Stimulated activated CD4-positive, alpha-beta T cell treated with anti-CD3 and anti-CD28 coated beads, Interleukin-1b, Interleukin-23, amount 100 ng/mL, for 1 hour (primary cell): ENCODE results near the gene TP53.
A peak's percentile ranks its signal among the peaks of the same experiment; 100 is the strongest.
"Not testable (repeated sequence)": the region's sequence is repeated elsewhere in the genome, so short reads cannot be mapped to it uniquely, and the experiment has no call there.

Experiments
- DNase-seq, 2 donors: peaks; one replicate each; pipeline ENCODE4 v3.0.0-alpha.2; 2020; ENCODE audit warnings: low read depth in 2 of 2

TP53 gene

GRCh38 chr17:7674934-7675333 lies 12.4 kb downstream of the TP53 start:
- DNase-seq: no peak

GRCh38 chr17:7673239-7673638 lies 14.1 kb downstream of the TP53 start:
- DNase-seq: no peak

GRCh38 chr17:7668482-7668881 lies 18.8 kb downstream of the TP53 start:
- no peak for DNase-seq

GRCh38 chr17:7667656-7668406 lies 19.5 kb downstream of the TP53 start:
- DNase-seq: no peak

GRCh38 chr17:7656958-7657609 lies 30.2 kb downstream of the TP53 start:
- no peak for DNase-seq

GRCh38 chr17:7655541-7655840 lies 31.8 kb downstream of the TP53 start:
- no peak for DNase-seq

GRCh38 chr17:7654832-7655540 lies 32.3 kb downstream of the TP53 start:
- DNase-seq: no peak

GRCh38 chr17:7652388-7653356 lies 34.6 kb downstream of the TP53 start:
- DNase-seq: no peak

- DNase-seq: no peak
Measured at GRCh38 chr17:7651665-7652387, 35.5 kb downstream of the TP53 start.

- no peak for DNase-seq
Measured at GRCh38 chr17:7651097-7651664, 36.1 kb downstream of the TP53 start.

GRCh38 chr17:7650509-7651096 lies 36.7 kb downstream of the TP53 start, which contains the start of gene ATP1B2:
Gene ATP1B2 (plus strand): TSS chr17:7650926. CDS start chr17:7651519, 593 bp downstream.
- peak; percentile 29 to 47 for DNase-seq

GRCh38 chr17:7647018-7647417 lies 40.3 kb downstream of the TP53 start:
- DNase-seq: no peak

GRCh38 chr17:7646457-7646856 lies 40.8 kb downstream of the TP53 start:
- no peak for DNase-seq

- DNase-seq: no peak
Measured at GRCh38 chr17:7644775-7645174, 42.5 kb downstream of the TP53 start.

- DNase-seq: not testable (repeated sequence)
Measured at GRCh38 chr17:7641635-7642034, 45.7 kb downstream of the TP53 start.

GRCh38 chr17:7640783-7641182 lies 46.5 kb downstream of the TP53 start:
- no peak for DNase-seq

GRCh38 chr17:7636163-7636562 lies 51.1 kb downstream of the TP53 start:
- no peak for DNase-seq

- no peak for DNase-seq
Measured at GRCh38 chr17:7634384-7634783, 52.9 kb downstream of the TP53 start.

- DNase-seq: no peak
Measured at GRCh38 chr17:7633093-7633492, 54.2 kb downstream of the TP53 start.

- DNase-seq: no peak
Measured at GRCh38 chr17:7632492-7632894, 54.8 kb downstream of the TP53 start.
